Measurements from ENCODE around the gene CPHXL2. TPM values are rescaled to one million over a fixed set of nuclear protein-coding genes. Genes with fewer than 3 reads are reported as not detected.

The CPHXL2 gene
- not detected for total RNA-seq

DNA sequence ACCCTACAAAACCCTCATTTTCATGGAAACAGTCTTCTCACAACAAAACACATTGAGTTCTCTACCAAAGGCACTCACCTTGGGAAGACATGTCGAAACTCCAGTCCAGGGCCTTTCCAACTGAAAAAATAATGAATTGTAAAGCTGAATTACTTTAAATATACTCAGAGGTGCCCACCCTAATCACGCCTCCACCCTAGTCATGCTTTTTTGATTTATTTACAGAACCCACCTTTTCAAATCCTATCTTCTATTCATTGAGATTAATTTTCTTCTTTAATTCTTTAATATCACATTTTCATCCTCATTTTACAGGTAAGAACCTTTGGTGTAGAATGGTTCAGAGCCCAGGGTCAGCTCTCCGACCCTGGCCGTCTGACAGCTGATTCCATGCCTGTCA lies at the start of gene CPHXL2:
TSS of gene CPHXL2 (minus strand) at position 101 of the 400 bp plus-strand sequence. CDS start at position 91, 10 bp downstream.

DNA sequence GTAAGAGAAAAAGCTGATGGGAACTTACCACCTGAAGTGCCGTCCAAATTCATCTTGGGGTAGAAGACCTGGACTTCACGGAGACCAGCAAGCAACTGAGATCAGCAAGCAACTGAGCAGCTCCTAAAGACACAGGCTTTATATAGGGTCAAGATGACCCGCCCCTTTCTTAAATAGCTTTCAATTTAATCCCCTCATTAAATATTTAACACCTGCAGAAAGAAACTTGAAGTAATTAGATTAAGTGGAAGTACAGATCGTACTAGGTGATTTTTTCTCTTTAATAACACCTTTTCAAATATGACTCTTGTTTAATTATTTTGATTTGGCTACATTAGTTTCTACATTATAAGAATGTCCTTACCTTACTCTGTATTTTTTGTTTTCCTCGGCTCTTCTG lies 49.6 kb upstream of the CPHXL2 start, which contains the start of gene CPHXL:
TSS of gene CPHXL (minus strand) at position 101 of the 400 bp plus-strand sequence. CDS start at position 53, 48 bp downstream.

DNA sequence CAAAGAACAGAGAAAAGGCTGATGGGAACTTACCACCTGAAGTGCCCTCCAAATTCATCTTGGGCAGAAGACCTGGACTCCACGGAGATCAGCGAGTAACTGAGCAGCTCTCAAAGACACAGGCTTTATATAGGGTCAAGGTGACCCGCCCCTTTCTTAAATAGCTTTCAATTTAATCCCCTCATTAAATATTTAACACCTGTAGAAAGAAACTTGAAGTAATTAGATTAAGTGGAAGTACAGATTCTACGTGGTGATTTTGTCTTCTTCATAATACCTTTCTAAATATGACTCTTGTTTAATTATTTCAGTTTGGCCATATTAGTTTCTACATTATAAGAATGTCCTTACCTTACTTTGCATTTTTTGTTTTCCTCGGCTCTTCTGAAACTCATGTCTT lies 24.6 kb upstream of the CPHXL2 start, which contains the start of gene DUXB:
TSS of gene DUXB (minus strand) at position 101 of the 400 bp plus-strand sequence. CDS start at position 58, 43 bp downstream.

DNA sequence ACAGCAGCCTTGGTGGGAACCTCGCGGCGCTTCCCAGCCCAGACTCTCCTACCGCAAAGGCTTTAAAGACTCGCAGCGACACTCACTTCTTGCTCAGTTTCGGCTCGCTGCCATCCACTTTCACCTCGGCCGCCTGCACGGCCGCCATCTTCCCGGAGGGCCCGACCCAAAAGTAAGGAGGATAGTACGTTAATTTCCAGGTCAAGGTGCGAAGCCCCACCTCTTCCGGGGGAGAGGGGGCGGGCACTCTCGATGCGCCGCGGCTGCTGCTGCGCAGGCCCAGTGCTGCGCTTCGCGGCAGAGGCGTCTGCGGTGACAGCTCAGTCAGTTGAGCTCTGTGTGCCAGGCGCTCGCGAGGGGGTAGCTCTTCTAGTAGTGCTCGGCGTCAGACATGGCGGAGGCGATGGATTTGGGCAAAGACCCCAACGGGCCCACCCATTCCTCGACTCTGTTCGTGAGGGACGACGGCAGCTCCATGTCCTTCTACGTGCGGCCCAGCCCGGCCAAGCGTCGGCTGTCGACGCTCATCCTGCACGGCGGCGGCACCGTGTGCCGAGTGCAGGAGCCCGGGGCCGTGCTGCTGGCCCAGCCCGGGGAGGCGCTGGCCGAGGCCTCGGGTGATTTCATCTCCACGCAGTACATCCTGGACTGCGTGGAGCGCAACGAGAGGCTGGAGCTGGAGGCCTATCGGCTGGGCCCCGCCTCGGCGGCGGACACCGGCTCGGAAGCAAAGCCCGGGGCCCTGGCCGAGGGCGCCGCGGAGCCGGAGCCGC lies 29.1 kb downstream of the CPHXL2 start, which contains the start of the genes KARS1 and TERF2IP:
TSS of gene KARS1 (minus strand) at position 174 of the 773 bp plus-strand sequence. CDS start at position 148, 26 bp downstream.
TSS of gene TERF2IP (plus strand) at position 282 of the 773 bp plus-strand sequence. CDS start at position 392, 110 bp downstream.

DNA sequence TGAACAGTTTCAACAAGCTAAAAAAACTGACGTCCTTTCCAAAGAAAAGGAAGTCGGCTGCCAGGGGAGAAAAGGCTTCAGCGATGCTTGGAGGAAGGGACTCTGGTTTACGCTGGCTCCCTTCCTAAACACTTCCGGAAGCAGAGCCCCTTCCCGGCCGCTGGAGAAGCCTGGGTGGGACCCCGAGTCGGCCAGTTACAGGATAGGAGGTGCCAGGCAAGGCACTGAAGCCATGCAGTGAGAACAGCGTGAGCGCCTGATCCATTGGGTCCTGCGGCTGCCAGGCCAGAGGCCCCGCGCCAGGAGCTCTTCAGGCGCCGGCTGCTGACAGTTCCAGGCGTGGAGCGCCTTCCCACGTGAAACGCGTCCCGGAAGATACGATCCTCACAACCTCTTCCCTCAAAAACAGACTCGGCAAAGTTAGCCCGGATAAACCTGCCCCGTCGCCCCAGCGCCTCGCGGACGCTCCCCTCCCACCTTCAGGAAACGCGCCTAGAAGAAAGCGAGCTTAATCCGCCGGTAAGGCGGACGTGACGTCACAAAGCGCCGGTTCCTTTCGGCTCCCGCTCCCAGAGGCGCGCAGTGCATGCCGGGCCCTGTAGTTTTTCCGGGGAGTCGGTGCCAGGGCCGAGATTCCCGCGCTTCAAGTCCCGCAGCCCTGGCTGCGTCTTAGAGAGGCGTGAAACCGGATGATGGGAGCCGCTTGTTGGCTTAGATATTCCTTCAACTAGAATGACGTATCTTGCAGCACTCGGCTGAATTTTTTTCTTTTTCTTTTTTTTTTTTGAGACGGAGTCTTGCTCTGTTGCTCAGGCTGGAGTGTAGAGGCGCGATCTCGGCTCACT lies 53.8 kb downstream of the CPHXL2 start, which contains the start of gene ADAT1:
TSS of gene ADAT1 (minus strand) at position 521 of the 845 bp plus-strand sequence. CDS start 2,482 bp downstream, outside the sequence.

Small RNA genes lying within 50 kb of the gene (small RNA-seq; reads per million reads assigned to genes)
- not detected for gene RN7SL520P (ENCODE audit: low replicate concordance)

Other genes with a start within 250 kb of the CPHXL2 start
- 97.7 TPM for gene CFDP1, start 243.5 kb downstream of the CPHXL2 start, total RNA-seq
- gene TMEM170A, start 212.3 kb downstream of the CPHXL2 start, total RNA-seq: 23.2 TPM
- gene CHST6, start 181.6 kb downstream of the CPHXL2 start, total RNA-seq: 0.94 TPM
- gene CHST5, start 140.9 kb downstream of the CPHXL2 start, total RNA-seq: 0.94 TPM
- 20.7 TPM for gene TMEM231, start 120.8 kb downstream of the CPHXL2 start, total RNA-seq
- gene GABARAPL2, start 110.6 kb downstream of the CPHXL2 start, total RNA-seq: 75.7 TPM
- gene ADAT1, start 53.7 kb downstream of the CPHXL2 start, total RNA-seq: 125 TPM
- gene KARS1, start 29.3 kb downstream of the CPHXL2 start, total RNA-seq: 80.8 TPM
- 128 TPM for gene TERF2IP, start 29.2 kb downstream of the CPHXL2 start, total RNA-seq
- not detected for gene DUXB, start 24.5 kb upstream of the CPHXL2 start, total RNA-seq
- gene CPHXL, start 49.5 kb upstream of the CPHXL2 start, total RNA-seq: not detected